A549 (cell line): ENCODE data around the gene TPPP2.

Experiments used
- CTCF ChIP-seq: fragments of >200 bp; sonication (Bioruptor Twin); formaldehyde crosslinking; IDR thresholded peaks from 3 replicates; pipeline ENCODE4 v1.5.1; 2016
- JUN ChIP-seq, 2 experiments: fragments of >200 bp; sonication (Bioruptor Twin); formaldehyde crosslinking; IDR thresholded peaks; 2 replicates in 1 of 2; 3 replicates in 1 of 2; pipeline ENCODE4 v1.6.1; 2016 to 2017
- USF2 ChIP-seq: fragments of 450-650 bp; IDR thresholded peaks from 2 replicates; pipeline ENCODE4 v1.6.1; 2014; ENCODE audit warnings: antibody characterized with exemption

GRCh38 chr14:21036751-21037150 is 6.7 kb downstream of the TPPP2 start:
- no peak for TF ChIP-seq CTCF
- TF ChIP-seq USF2: no peak
- TF ChIP-seq JUN (IDR thresholded peaks at IDR 0.05): no peak
